ENCODE measurements around the gene TNS3.
"Not testable (repeated sequence)": the region's sequence is repeated elsewhere in the genome, so short reads cannot be mapped to it uniquely, and the experiment has no call there.

TNS3 gene

GRCh38 chr7:47444376-47445098 is 137.4 kb downstream of the TNS3 start:
- peak in 1 of 2 donors; percentile 47 for DNase-seq

GRCh38 chr7:47443049-47443448 is 138.9 kb downstream of the TNS3 start:
- no peak for DNase-seq

GRCh38 chr7:47442605-47442865 is 139.4 kb downstream of the TNS3 start:
- DNase-seq = peak; percentile 25 to 80

GRCh38 chr7:47441796-47442604 is 139.9 kb downstream of the TNS3 start:
- DNase-seq = no peak

- DNase-seq = not testable (repeated sequence)
Measured at GRCh38 chr7:47441048-47441447, 140.9 kb downstream of the TNS3 start.

- no peak for DNase-seq
Measured at GRCh38 chr7:47440320-47440719, 141.6 kb downstream of the TNS3 start.

- no peak for DNase-seq
Measured at GRCh38 chr7:47439181-47439667, 142.7 kb downstream of the TNS3 start.

GRCh38 chr7:47438411-47439029 is 143.4 kb downstream of the TNS3 start:
- no peak for DNase-seq

- DNase-seq = peak; percentile 58 to 69
Measured at GRCh38 chr7:47435889-47436312, 146.0 kb downstream of the TNS3 start.

GRCh38 chr7:47433564-47433895 is 148.4 kb downstream of the TNS3 start:
- DNase-seq = no peak

GRCh38 chr7:47432671-47433563 is 149.0 kb downstream of the TNS3 start:
- DNase-seq = no peak

- no peak for DNase-seq
Measured at GRCh38 chr7:47430422-47430821, 151.5 kb downstream of the TNS3 start.

GRCh38 chr7:47428768-47429472 is 153.0 kb downstream of the TNS3 start:
- DNase-seq = no peak

GRCh38 chr7:47428052-47428767 is 153.7 kb downstream of the TNS3 start:
- DNase-seq = no peak

- no peak for DNase-seq
Measured at GRCh38 chr7:47427051-47427643, 154.8 kb downstream of the TNS3 start.

- DNase-seq = no peak
Measured at GRCh38 chr7:47424523-47424922, 157.4 kb downstream of the TNS3 start.

GRCh38 chr7:47423196-47423595 is 158.7 kb downstream of the TNS3 start:
- DNase-seq = no peak

- no peak for DNase-seq
Measured at GRCh38 chr7:47422611-47423010, 159.3 kb downstream of the TNS3 start.

GRCh38 chr7:47421456-47421855 is 160.5 kb downstream of the TNS3 start:
- DNase-seq = peak in 1 of 2 donors; percentile 13

GRCh38 chr7:47420122-47420780 is 161.7 kb downstream of the TNS3 start:
- DNase-seq = no peak

- peak in 1 of 2 donors; percentile 11 for DNase-seq
Measured at GRCh38 chr7:47419471-47419870, 162.4 kb downstream of the TNS3 start.

All from inflammatory macrophage treated with lipopolysaccharide for 1 hour (primary cell).